Measurements from ENCODE around the gene CFL2.

GRCh38 chr14:34665785-34666435 lies 48.5 kb downstream of the CFL2 start:
- no peak for TF ChIP-seq POLR2A (IDR thresholded peaks at IDR 0.05)
- no peak for TF ChIP-seq EP300 (IDR thresholded peaks at IDR 0.05)
- TF ChIP-seq CTCF (IDR thresholded peaks at IDR 0.05), result no peak
